ENCODE data around the gene DENND4A. TPM values are rescaled to one million over a fixed set of nuclear protein-coding genes. Genes with fewer than 3 reads are reported as not detected.
A peak's percentile ranks its signal among the peaks of the same experiment; 100 is the strongest.

Gene DENND4A
- total and polyA plus RNA-seq, 4 donors, result 7.0 to 52.8 (median 17.4) TPM

- 2 to 6% methylated on average over 8 of the region's 8 CpGs for WGBS, 2 donors
- Histone ChIP-seq H3K4me3 (peak overlapping the region; percentile 4), H3K9ac (ENCODE audit: insufficient read depth in 1 of 2, low read length in 2 of 2) (peak overlapping the region in 1 of 2 donors; percentile 57)
Measured at GRCh38 chr15:65832549-65833364, 40.7 kb upstream of the DENND4A start.

GRCh38 chr15:65829130-65829764, 37.2 kb upstream of the DENND4A start:
- 61 to 64% methylated on average over 7 of the region's 7 CpGs for WGBS, 2 donors
- DNase-seq, result no peak
- peak; percentile 25 for TF ChIP-seq CTCF (IDR thresholded peaks at IDR 0.05; ENCODE audit: control extremely low read depth, extremely low read depth)
- no peaks in the 10 kb centered on the region for H3K9me3 ChIP-seq (ENCODE audit: control insufficient read depth in 4 of 4, insufficient read depth in 3 of 4, low read length in 3 of 4)
- H3K27me3 ChIP-seq (ENCODE audit: control insufficient read depth in 3 of 3, insufficient read depth in 3 of 3, low read length in 2 of 3), result no peaks in the 10 kb centered on the region
- H3K4me3 ChIP-seq, result no peak overlapping the region
- H3K36me3 ChIP-seq (ENCODE audit: control insufficient read depth in 4 of 4, insufficient read depth in 4 of 4, low read length in 4 of 4), result no peaks in the 10 kb centered on the region
- no peak overlapping the region for H3K9ac ChIP-seq (ENCODE audit: insufficient read depth in 1 of 2, low read length in 2 of 2)
- H3K27ac ChIP-seq (ENCODE audit: low read depth in 1 of 2, low read length in 1 of 2), result no peak overlapping the region
- H3K4me1 ChIP-seq (ENCODE audit: control insufficient read depth in 5 of 5, insufficient read depth in 5 of 5, low read length in 5 of 5), result peaks cover 5 to 18% (median 12%) of the 10 kb centered on the region in 5 donors
- no peak for ATAC-seq (ENCODE audit: insufficient read depth, low FRiP score)

More at GRCh38 chr15:65832549-65833364, 40.7 kb upstream of the DENND4A start:
- TF ChIP-seq CTCF (IDR thresholded peaks at IDR 0.05; ENCODE audit: control extremely low read depth, extremely low read depth), result no peak
- DNase-seq (peak; percentile 79 to 93 (median 91)), ATAC-seq (ENCODE audit: insufficient read depth, low FRiP score) (peak; percentile 84)
- no peaks in the 10 kb centered on the region for H3K9me3 ChIP-seq (ENCODE audit: control insufficient read depth in 4 of 4, insufficient read depth in 3 of 4, low read length in 3 of 4)
- H3K36me3 ChIP-seq (ENCODE audit: control insufficient read depth in 4 of 4, insufficient read depth in 4 of 4, low read length in 4 of 4), result no peaks in the 10 kb centered on the region
- H3K27ac ChIP-seq (ENCODE audit: low read depth in 1 of 2, low read length in 1 of 2), result peak overlapping the region; percentile 77 to 87
- peaks cover 5 to 18% (median 7%) of the 10 kb centered on the region in 5 donors for H3K4me1 ChIP-seq (ENCODE audit: control insufficient read depth in 5 of 5, insufficient read depth in 5 of 5, low read length in 5 of 5)
- H3K27me3 ChIP-seq (ENCODE audit: control insufficient read depth in 3 of 3, insufficient read depth in 3 of 3, low read length in 2 of 3), result no peaks in the 10 kb centered on the region

GRCh38 chr15:65828585-65828984, 36.5 kb upstream of the DENND4A start:
- no peak for ATAC-seq (ENCODE audit: insufficient read depth, low FRiP score)
- H3K4me1 ChIP-seq (ENCODE audit: control insufficient read depth in 5 of 5, insufficient read depth in 5 of 5, low read length in 5 of 5), result peaks cover 2 to 15% (median 9%) of the 10 kb centered on the region in 5 donors
- WGBS, 2 donors, result 66 to 78% methylated on average over 2 of the region's 2 CpGs
- H3K36me3 ChIP-seq (ENCODE audit: control insufficient read depth in 4 of 4, insufficient read depth in 4 of 4, low read length in 4 of 4), result no peaks in the 10 kb centered on the region
- no peak for TF ChIP-seq CTCF (IDR thresholded peaks at IDR 0.05; ENCODE audit: control extremely low read depth, extremely low read depth)
- H3K4me3 ChIP-seq, result no peak overlapping the region
- no peak for DNase-seq
- H3K27me3 ChIP-seq (ENCODE audit: control insufficient read depth in 3 of 3, insufficient read depth in 3 of 3, low read length in 2 of 3), result no peaks in the 10 kb centered on the region
- no peak overlapping the region for H3K9ac ChIP-seq (ENCODE audit: insufficient read depth in 1 of 2, low read length in 2 of 2)
- no peaks in the 10 kb centered on the region for H3K9me3 ChIP-seq (ENCODE audit: control insufficient read depth in 4 of 4, insufficient read depth in 3 of 4, low read length in 3 of 4)
- no peak overlapping the region for H3K27ac ChIP-seq (ENCODE audit: low read depth in 1 of 2, low read length in 1 of 2)

All from lung (tissue), 12 donors.